CD4-positive, alpha-beta T cell treated with Interleukin-17A for 1 hour (primary cell): ENCODE data around the gene TAF1D.
"Not testable (repeated sequence)": the region's sequence is repeated elsewhere in the genome, so short reads cannot be mapped to it uniquely, and the experiment has no call there.

Experiments
- DNase-seq: peaks from one replicate; pipeline ENCODE4 v3.0.0-alpha.2; 2020

TAF1D gene, protein sequence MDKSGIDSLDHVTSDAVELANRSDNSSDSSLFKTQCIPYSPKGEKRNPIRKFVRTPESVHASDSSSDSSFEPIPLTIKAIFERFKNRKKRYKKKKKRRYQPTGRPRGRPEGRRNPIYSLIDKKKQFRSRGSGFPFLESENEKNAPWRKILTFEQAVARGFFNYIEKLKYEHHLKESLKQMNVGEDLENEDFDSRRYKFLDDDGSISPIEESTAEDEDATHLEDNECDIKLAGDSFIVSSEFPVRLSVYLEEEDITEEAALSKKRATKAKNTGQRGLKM

DNA sequence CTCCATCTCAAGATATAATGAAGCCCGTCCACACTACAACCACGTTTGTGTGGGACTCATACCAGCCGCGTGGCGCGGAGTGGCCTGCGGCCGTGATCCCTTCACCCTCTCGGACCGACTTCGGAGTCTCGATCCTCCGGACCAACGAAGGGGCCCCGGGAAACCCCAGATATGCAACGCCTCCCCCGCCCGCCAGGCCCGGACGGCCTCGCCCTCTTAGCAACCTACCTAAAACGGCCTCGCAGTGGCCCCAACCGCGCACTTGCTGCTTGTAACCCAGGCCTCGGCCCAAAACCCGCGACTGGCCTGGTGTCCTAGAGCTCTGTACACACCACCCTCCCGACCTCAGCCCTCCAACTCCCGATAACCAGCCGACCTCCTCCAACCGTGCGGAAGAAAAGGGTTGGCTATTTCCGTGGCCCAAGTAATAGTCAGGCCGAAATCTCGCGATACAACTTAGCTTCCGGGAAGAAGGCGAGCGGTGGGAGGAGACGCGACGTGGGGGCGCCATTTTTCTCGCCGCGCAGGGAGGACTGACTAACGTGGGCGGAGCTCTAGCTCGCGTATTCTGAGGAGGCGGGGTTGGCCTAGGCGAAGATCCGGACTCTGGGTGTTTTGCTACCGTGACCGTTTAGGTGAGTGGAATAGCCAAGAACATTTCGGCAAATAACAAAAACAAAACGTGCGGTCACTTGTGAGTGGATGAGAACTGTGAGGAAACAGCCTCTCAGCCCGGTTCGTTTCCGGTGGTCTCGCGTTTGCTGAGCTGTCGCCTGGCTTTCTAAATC lies at the start of gene TAF1D, which contains the start of gene C11orf54:
Gene TAF1D, minus strand, starts transcription at position 402 of the 788 bp plus-strand sequence. CDS start 2,191 bp downstream, outside the sequence.
Gene C11orf54, plus strand, starts transcription at position 579 of the 788 bp plus-strand sequence. CDS start 5,722 bp downstream, outside the sequence.
- DNase-seq, result peak; percentile 98

GRCh38 chr11:93784935-93785360 lies 43.7 kb upstream of the TAF1D start:
- DNase-seq, result no peak

DNA sequence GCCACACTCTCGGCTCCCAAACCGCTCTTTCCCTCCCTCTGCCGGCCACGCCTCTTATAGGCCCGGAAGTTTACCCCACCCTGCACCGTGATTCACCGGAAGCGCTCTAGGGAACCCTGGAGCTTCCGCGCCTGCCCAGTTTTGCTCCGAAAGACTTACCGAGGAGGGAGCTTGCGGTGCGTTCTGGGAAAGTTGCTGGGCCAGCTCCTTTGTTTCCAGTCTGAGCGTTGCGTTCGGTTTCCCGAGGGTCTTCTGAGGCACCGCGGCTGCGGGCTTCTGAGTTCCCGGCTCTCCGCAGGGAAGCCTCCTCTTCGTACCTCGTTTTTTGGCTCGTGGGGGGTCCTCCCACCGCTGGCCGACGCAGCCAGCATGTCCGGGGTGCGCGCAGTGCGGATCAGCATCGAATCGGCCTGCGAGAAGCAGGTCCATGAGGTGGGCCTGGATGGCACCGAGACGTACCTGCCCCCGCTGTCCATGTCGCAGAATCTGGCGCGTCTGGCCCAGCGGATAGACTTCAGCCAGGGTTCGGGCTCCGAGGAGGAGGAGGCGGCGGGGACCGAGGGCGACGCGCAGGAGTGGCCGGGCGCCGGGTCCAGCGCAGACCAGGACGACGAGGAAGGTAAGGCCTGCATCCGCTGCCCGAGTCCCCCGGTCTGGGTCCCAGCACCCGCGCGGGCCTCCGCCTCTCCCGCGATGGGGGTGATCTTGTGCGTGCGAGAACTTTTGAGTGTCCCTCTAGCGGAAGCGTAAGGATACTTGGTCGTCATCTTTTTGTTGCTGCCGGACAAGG lies 43.0 kb upstream of the TAF1D start, which contains the start of gene MED17:
Gene MED17, plus strand, starts transcription at position 138 of the 790 bp plus-strand sequence. Its CDS starts 232 bp downstream, at position 370.
- DNase-seq, result peak; percentile 89

- no peak for DNase-seq
Measured at GRCh38 chr11:93783765-93784144, 42.5 kb upstream of the TAF1D start.

DNA sequence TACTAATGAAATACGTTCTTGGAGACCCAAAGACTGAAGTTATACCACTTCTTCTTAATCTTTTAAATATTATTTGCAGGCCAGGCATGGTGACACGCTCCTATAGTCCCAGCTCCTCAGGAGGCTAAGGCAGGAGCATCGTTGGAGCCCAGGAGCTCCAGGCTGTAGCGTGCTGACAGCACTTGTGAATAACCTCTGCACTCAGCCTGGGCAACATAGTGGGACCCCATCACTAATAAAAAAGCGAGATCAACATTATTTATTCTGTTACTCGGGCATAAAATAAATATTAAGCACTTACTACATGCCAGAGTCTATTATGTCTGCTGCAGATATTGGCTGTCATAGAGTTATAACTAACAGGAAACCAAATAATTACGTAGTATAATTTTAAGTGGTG lies 42.1 kb upstream of the TAF1D start:
- no peak for DNase-seq

GRCh38 chr11:93775289-93775688 lies 34.0 kb upstream of the TAF1D start:
- DNase-seq, result peak; percentile 3

DNA sequence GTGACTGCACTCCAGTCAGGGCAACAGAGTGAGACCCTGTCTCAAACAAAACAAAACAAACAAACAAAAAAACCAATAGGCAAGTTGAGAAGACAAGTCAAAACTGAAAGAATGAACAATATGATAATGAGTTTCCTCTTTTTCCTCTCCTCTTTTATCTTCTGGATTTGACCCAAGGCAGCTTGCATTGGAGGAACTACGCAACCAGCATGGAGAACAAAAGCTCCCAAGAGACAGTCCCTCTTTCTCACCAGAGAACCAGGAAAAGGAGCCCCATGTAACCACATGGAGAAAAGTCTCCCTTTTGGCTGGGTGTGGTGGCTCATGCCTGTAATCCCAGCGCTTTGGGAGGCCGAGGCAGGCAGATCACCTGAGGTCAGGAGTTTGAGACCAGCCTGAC lies 33.3 kb upstream of the TAF1D start:
- not testable (repeated sequence) for DNase-seq

GRCh38 chr11:93773601-93774200 lies 32.4 kb upstream of the TAF1D start:
- no peak for DNase-seq

GRCh38 chr11:93773045-93773477 lies 31.8 kb upstream of the TAF1D start:
- DNase-seq, result no peak

DNA sequence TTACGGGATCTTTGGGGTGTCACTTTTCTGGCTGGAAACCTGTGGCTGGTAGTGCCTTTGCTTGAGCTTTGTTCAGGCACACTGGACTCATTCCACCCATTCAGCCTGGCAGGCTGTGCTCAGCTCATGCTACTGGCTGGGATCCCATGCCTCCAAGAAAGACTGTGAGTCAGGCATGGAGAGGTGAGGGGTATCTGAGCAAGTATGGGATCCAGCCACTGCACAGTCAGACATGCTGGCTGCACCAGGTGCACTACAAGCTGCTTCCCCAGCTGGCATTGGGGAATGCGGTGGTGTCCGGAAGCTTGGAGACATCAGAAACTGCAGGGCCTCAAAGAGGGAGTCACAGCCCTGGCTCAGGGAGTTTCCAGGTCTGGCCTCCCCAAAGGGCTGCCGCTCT lies 30.8 kb upstream of the TAF1D start:
- DNase-seq, result no peak

DNA sequence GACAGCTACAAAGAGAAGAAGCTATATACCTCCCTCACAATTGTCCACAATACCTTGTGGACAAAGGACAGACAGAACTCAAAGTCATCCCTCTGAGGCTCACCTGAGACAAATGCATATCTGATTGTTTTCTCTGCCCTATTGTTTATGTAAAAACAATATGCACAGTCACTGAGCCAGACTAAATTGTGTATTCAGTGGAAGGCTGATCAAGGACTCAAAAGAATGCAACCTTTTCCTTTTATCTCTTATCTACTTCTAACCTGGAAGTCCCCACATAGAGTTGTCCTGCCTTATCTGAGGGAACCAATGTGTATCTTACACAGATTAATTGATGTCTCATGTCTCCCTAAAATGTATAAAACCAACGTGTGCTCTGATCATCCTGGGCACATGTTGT lies 28.9 kb upstream of the TAF1D start:
- DNase-seq, result no peak

GRCh38 chr11:93767018-93767417 lies 25.7 kb upstream of the TAF1D start:
- no peak for DNase-seq

DNA sequence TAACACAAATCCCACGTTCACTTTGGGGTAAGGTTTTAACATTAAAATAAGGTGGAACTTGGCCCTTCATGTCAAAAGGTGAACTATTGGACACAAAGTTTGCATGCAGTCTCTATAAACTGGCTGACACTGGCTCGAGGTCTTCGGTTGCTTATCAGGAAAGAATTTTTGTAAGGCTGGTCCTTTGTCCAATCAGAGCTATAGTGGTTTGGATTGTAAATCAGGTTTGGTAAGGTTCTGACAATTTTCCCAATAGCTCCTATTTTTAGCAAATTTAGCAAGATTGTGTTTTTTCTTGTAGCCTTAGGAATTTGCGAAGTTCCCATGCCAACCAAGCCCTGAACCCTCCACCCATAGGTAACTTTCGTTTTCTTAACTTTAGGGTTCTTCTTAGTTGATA lies 25.2 kb upstream of the TAF1D start:
- DNase-seq, result no peak

GRCh38 chr11:93765551-93765950 lies 24.3 kb upstream of the TAF1D start:
- DNase-seq, result no peak

- no peak for DNase-seq
Measured at GRCh38 chr11:93761910-93762309, 20.6 kb upstream of the TAF1D start.

DNA sequence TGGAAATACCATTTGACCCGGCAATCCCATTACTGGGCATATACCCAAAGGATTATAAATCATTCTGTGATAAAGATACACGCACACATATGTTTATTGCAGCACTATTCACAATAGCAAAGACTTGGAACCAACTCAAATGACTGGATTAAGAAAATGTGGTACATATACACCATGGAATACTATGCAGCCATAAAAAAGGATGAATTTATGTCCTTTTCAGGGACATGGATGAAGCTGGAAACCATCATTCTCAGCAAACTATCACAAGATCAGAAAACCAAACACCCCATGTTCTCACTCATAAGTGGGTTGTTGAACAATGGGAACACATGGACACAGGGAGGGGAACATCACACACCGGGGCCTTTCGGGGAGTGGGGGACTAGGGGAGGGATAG lies 17.8 kb upstream of the TAF1D start:
- DNase-seq, result not testable (repeated sequence)

DNA sequence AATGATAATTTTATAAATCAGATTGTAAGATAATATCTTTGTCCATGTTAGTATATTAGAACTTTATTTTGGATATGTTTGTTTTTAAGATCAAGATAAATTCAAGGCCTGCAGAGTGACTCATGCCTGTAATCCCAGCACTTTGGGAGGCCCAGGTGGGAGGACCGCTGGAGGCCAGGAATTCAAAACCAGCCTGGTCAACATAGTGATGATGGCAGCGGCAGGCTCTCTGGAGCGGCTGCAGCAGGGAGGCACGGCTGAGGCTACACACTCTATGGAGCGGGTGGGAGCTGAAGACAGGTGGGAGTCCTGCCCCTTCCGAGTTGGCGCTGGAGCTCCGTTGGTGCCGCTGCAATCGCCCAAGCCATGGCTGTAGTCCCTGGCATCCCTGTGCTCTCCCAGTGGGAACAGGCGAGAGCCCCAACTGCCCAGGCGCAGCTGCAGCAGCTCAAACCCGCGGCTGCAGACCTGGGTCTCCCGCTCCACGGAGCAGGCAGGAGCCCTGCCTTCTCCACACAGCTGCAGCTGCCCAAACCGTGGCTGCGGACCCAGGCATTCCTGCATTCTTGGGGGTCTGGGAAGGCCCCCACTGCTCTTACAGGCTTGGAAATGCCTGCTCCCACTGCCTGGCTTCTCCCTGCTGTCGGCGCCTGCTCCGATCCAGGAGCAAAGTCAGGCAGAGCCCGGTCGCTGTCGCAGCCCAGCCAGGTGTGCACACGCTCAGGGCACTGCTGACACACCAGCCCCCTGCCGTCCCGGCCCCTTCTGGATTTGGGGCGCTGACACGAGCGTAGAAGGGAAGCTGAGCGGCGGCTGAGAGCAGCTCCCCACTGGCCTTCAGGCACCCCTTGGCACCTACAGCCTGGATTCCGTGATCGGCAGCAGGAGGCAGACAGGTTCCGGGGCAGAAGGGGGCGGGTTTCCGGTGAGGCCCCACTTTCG lies 16.9 kb upstream of the TAF1D start:
- DNase-seq, result no peak

GRCh38 chr11:93757301-93757700 lies 16.0 kb upstream of the TAF1D start:
- DNase-seq, result no peak

DNA sequence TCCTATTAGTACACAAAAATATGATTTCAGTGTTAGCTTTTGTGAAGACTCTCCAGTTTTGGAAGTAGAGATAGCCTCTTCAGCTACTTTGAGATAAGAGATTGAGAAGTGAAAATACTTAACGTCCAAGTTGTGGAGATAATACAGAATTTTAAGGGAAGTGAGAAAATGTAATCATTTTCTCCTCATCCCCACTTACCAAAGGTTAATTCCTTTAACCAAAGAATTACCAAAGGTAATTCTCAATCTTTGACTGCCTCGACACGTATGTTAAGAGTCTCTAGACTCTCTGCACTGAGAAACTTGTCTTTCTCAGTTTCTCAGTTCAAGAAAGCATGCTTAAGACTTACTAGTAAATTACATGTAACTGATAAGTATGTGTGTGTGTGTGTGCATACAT lies 15.5 kb upstream of the TAF1D start:
- no peak for DNase-seq

DNA sequence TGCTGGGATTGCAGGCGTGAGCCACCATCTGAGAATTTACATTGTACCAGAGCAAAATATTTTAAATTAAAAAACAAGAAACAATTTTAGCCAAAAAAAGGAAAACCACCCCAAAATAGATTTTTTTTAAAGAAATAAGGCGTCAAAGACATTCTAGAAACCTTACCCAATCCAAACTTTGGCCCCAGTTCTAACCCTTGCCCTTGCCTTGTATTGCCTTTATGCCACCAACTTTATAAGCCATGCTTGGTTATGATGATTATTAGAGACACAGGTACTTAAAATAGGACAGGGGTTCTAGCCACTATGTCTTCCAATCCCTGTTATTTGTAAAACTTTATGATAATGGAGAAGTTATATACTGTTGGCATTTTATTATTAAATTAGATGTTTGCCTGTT lies 11.9 kb upstream of the TAF1D start:
- DNase-seq, result no peak

GRCh38 chr11:93751001-93751400 lies 9.7 kb upstream of the TAF1D start:
- no peak for DNase-seq

GRCh38 chr11:93747122-93747521 lies 5.8 kb upstream of the TAF1D start:
- DNase-seq, result no peak
